IPS-NIHi11 (cell line): Measurements from ENCODE around the gene UBA3.

ENCODE experiments used
- DNase-seq: peaks from one replicate; pipeline ENCODE4 v3.0.0; 2012; ENCODE audit warnings: mixed read lengths, low spot score

Gene UBA3

GRCh38 chr3:69099576-69099975, 19.4 kb upstream of the UBA3 start:
- DNase-seq, result no peak

- DNase-seq, result no peak
These were observed 17.4 kb upstream of the UBA3 start for GRCh38 chr3:69097407-69098086.

GRCh38 chr3:69096299-69096698, 16.1 kb upstream of the UBA3 start:
- DNase-seq, result no peak

GRCh38 chr3:69095636-69096035, 15.5 kb upstream of the UBA3 start:
- DNase-seq, result no peak

- DNase-seq, result no peak
These were observed 14.5 kb upstream of the UBA3 start for GRCh38 chr3:69094467-69095205.

- no peak for DNase-seq
These were observed 11.9 kb upstream of the UBA3 start for GRCh38 chr3:69092030-69092516.

- no peak for DNase-seq
These were observed 11.3 kb upstream of the UBA3 start for GRCh38 chr3:69091389-69092029.

GRCh38 chr3:69090021-69090420, 9.9 kb upstream of the UBA3 start:
- DNase-seq, result no peak

GRCh38 chr3:69088063-69088462, 7.9 kb upstream of the UBA3 start:
- DNase-seq, result no peak

- DNase-seq, result no peak
These were observed 7.0 kb upstream of the UBA3 start for GRCh38 chr3:69087030-69087791.

GRCh38 chr3:69085833-69086722, 5.9 kb upstream of the UBA3 start:
- DNase-seq, result peak; percentile 13

GRCh38 chr3:69085168-69085832, 5.1 kb upstream of the UBA3 start:
- DNase-seq, result no peak

- DNase-seq, result peak; percentile 79
These were observed 4.4 kb upstream of the UBA3 start, which contains the start of gene ARL6IP5 for GRCh38 chr3:69084326-69085167. ARL6IP5 (plus strand) TSS chr3:69084937; CDS start chr3:69085048, 111 bp downstream.

GRCh38 chr3:69082805-69083204, 2.6 kb upstream of the UBA3 start:
- no peak for DNase-seq

GRCh38 chr3:69082361-69082760, 2.2 kb upstream of the UBA3 start:
- no peak for DNase-seq

- DNase-seq, result no peak
These were observed 1.6 kb upstream of the UBA3 start for GRCh38 chr3:69081583-69082262.

- DNase-seq, result peak; percentile 48
These were observed 651 bp downstream of the UBA3 start for GRCh38 chr3:69079269-69080159.

- DNase-seq, result no peak
These were observed 7.2 kb downstream of the UBA3 start for GRCh38 chr3:69072928-69073327.
